ENCODE data around the gene MOBP.
"Not testable (repeated sequence)": the region's sequence is repeated elsewhere in the genome, so short reads cannot be mapped to it uniquely, and the experiment has no call there.

Gene MOBP

DNA sequence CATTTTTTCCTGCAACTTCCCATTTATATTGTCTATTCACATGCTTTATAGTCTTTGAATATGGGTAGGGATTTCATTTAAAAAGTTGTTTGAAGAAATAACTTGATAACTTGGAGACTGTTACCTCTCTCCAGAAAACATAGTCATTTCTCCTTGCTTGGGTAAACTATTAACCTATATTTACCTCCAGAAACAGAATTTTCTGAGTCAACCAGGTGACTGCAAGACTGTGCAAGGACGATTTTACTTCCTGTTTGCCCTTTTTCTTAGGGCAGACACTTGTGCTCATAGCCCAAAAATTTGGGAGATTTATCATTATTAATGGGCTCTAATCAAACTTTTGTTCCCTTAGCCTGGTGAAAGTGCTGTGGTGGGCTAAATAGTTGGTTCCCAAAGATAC lies 14.3 kb upstream of the MOBP start:
- DNase-seq, result no peak

DNA sequence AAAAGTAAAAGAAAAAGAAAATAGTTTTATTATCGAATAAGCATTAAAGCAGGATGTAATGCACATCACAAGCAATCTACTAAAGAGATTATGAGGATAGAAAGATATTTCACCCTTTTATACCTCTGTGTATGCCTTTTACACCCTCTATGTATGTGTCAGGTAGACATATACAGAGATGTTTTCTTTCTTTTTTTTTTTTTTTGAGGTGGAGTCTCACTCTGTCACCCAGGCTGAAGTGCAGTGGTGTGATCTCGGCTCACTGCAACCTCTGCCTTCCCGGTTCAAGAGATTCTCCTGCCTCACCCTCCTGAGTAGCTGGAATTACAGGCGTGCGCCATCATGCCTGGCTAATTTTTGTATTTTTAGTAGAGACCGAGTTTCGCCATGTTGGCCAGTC lies 13.6 kb upstream of the MOBP start:
- DNase-seq, result not testable (repeated sequence)

DNA sequence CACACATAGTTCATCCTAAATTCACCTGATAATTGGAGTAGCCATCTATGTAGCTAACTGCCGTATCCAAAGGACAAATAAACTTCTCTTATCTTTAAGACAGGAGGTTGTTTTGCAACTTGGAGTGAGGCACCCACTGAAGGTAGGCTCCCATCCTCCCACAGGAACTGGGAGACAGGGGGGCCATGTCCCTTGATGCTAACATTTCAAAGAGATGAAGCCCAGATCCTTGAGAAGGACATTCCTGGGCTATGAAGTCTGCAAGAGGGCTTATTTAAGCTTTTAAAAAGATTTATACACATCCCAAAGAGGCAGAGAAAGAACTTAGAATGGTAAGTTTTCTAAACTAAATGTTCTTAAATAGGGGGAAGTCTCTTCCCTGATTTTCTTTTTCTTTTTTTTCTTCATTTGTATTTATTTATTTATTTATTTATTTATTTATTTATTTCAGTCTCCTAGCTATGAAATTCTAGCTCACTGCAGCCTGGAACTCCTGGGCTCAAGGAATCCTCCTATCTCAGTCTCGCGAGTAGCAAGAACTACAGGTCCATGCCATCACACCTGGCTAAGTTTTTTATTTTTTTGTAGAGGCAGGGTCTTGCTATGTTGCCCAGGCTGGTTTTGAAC lies 12.8 kb upstream of the MOBP start:
- DNase-seq, result no peak

DNA sequence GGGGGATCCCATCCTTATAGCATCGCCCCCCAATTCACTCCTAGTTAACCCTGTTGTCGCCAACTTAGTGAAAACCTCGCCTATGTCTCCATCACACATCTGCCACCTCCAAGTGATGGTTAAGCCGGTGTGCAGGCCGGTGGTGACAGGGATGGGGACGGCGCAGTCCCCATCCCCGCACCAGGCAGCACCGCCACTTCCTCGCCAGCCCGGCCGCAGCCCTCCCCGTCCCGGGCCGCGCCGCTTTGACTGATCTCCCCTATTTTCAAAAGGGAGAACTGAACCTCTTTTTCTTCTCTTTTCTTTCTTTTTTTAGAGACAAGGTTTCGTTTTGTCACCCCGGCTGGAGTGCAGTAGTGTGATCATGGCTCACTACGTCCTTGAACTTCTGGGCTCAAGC lies 11.3 kb upstream of the MOBP start:
- DNase-seq, result no peak

DNA sequence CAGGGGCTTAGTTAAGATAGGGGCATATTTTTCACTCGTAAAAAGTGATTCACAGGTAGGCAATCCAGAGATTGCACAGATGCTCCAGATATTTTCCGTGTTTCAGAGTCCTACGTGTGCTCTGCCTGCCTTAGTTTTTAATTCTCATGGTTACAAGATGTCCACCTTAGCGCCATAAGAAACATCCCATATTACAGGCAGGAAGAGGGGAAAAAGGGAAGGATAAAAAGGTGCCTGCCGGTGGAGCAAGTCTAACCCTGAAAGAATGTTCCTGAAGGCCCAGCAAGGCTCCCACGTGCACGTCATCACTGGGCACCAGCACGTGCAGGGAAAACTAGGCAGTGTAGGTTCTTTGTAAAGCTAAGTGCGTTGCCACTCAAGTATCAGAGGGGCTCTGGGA lies 10.1 kb upstream of the MOBP start:
- DNase-seq, result no peak

DNA sequence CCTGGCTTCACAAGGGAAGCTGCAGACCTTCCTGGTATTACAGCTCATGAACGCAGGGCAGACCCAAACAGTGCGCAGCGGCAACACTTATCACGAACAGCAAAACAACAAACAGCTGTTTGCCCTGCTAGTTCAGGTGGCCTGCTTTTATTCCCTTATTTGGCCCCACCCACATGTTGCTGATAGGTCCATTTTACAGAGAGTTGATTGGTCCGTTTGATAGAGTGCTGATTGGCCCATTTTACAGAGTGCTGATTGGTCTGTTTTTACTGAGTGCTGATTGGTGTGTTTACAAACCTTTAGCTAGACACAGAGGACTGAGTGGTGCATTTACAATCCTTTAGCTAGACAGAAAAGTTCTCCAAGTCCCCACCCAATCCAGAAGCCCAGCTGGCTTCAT lies 8.9 kb upstream of the MOBP start:
- DNase-seq, result not testable (repeated sequence)

DNA sequence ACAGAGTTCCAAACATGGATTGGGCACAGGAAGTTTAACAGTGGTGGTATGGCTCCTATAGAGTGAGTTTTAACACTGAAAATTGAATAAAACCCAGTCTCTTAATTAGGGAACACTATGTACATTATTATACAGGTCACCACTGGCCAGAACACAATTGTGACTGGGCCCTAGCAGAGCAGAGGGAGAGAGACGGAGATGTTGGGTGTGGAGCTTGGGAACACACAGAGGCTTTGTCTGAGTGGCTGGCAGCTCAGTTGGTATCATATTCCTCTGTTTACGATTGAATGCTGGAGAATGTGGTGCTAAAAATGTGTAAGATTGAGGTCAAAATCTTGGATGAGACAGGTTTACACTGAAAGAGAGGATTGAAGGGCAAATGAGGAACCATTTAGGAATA lies 6.8 kb upstream of the MOBP start:
- DNase-seq, result no peak

DNA sequence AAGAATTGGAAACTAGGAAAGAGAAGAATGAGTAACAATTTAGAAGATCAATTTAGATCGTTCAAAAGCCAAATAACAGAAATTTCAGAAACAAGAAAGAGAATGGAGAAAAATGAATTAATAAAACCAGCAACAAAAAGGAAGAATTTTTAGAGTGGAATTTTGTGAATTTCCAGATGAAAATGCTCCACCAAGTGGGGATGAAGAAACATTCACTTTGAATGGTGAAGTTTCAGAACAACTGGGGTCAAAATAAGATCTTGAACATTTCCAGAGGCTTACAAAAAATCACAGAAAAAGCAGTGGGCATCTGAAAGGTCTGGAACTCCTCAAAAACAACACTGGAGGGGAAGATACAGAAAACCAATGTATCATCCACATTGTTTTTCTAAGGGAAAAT lies 4.2 kb upstream of the MOBP start:
- DNase-seq, result no peak

DNA sequence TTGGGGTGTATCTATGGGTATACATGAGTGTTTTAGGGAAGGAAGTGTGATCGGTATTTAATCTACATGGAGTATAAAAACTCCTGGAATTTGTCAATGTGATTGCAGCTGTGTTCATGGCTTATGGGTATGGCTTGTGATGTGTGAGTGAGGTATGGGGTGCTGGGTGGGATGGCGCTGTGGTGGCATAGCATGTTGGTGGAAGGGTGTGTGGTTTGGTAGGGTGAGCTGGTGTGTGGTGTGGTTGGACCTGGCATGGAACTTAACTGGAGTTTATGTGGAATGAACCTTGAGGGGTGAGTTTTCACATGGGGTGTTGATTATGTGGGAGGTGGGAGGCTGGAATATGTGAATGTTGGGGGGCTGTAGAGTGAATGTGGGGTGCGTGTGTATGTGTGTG lies 492 bp upstream of the MOBP start:
- DNase-seq, result no peak

DNA sequence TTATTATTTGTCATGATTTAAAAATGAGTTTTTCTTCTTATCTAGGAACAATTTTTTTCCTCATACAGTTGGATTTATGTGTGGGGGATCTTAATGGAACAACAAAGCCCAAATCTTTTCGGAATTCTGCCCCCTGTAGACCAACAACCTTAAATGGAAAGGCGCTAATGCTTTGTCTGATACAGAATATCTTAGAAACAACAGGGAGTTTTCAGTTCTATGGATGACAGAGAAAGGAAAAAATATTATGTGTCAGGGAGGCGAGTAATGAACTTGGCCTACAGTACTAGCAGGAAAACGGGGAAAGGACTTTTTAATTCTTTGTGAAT lies 592 bp downstream of the MOBP start:
- DNase-seq, result no peak

DNA sequence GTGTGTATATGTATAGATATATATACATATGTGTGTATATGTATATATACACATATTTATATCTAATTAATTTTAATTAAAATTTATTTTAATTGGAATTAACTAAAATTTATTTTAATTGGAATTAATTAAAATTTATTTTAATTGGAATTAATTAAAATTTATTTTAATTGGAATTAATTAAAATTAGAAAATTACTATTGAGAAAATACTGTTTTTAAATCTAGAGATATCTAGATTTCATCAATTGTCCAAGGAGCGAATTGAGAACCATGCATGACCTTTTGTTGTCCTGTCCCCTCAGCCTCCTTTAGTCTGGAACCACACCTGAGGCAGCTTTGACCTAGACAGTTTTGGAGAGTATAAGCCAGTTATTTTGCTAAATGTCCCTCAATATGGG lies 1.8 kb downstream of the MOBP start:
- no peak for DNase-seq

DNA sequence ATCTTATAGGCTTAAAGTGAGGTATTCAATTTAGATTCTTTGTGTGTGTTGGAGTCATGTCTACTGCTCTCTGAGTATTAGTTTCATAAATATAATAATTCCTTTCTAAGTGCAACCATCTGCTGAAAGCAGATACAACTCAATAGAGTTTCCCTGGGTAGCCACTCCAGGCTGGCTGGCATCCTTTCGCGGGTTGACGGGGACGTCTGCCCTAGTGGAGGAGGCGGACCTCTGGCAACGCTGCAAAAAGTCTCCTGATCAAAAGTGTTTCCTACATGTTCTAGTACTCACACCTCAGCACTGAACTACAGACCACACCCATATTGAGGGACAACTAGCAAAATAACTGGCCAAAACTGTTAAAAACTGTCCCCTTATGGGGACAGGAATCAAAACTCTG lies 2.5 kb downstream of the MOBP start:
- DNase-seq, result no peak

DNA sequence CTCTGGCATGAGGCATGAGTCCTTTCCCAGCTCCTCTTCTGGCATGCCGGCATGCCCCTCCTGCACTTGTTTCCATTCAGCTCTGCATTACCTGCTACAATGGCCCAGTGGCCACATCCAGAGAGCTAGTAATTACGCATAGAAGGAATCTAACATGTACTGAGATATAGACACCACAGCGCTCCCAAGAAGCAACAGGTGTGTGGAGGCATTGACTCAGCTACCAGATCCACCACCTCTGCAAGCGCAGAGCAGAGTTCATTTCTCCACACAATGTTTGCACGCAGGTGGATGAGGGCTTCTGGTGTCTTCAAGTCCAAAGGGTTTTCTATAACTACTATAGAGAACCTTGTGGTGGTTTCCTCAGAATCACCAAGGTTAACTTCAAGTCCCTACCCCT lies 4.2 kb downstream of the MOBP start:
- DNase-seq, result no peak

DNA sequence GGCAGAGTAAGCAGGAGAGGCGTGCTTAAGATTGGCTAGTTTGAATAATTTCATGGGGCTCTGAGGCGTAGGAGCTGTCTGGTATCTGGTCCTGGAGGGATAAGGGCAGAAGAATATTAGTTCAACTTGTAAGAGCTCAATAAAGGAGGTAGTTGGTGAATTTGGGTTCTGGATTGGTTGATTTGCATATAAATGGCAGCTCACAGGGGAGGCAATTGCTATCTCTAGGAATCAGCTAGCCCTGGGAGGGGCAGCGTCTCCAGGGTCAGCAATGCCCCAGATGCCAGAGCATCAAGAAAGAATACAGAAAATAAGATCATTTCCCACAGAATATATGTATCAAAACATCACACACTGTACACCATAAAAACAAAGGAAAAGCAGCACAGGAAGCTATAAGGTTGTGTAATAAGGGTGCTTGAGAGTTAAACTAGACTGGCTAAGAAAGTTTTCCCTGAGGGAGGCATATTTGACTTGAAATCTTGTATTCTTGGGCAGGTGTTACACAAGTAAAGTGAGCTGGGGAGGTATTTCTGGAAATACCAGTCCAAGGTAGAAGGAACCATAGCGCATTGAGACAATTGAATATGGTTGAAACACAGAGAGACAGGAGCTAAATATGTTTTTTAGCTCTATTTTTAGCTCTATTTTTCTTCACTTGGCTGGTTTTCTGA lies 6.1 kb downstream of the MOBP start:
- no peak for DNase-seq

DNA sequence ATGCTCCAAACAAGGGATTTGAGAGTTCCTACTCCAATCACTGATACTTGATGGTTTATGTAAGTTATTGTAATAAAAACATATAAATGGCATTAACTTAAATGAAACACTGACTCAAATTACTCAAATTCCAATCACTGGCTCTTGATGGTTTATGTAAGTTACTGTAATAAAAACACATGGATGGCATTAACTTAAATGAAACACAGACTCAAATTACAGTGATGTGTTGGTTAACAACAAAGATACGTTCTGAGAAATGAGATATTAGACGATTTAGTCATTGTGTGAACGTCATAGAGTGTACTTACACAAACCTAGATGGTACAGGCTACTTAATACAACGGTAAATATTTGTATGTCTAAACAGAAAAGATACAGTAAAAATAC lies 6.6 kb downstream of the MOBP start:
- no peak for DNase-seq

DNA sequence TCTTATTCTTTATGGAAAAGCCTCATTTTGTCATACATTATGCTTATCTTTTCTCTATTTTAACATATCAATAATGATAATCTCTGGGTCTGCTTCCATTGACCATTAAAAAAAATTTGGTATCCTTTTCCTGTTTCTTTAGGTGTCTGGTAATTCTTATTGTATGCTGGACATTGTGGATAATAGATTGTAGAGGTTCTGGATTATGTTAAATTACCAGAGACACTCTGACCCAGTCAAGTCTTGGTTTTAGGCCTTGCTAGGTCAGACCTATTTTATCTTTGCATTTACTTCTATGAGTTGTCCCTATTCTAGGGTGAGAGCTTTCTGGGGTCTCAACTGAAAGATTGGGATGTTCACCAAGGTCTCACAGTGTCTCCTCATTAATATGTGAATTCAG lies 9.3 kb downstream of the MOBP start:
- no peak for DNase-seq

DNA sequence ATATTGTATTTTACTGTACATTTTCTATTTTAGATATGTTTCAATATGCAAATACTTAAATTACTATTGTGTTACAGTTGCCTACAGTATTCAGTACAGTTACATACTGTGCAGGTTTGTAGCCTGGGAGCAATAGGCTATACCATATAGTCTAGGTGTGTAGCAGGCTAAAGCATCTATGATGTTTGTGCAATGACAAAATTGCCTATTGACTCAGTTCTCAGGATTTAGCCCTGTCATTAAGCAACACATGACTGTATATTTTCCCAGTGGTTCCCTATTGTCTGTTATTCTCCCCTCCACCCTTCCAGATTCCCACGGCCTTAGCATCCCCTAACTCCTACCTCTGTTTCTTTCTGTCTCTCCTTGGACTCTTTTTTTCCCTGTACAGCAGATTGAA lies 10.7 kb downstream of the MOBP start:
- no peak for DNase-seq

DNA sequence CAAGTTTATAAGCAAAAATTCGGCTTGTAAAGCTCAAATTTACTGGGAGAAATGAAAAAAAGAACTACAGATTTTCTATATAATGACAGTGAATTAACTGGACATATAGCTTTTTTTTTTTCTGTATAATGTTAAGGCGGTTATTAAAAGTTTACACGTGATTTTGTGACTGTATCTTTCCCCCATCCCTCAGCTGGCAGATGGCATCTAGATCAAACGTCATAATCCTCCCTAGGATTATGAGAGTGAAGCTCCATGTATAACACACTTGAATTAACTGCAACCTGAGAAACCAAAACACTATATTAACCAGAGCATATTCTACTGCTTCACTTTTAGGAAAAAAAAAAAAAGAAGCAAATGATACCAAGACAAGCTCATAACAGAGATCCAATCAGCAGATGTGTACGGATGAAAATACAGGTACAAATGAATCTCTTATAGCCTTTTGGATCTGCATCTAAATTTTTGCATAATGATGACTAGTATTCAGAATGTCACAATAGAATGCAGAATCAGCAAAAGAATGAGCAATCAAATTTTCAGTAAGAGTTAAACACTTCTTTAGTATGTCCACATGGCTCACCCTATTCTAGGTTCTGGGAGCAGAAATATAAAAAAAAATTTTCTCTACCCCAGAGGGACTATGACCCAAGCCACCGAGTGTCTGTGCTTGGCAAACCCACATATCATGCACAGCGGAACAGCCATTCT lies 12.4 kb downstream of the MOBP start:
- DNase-seq, result no peak

DNA sequence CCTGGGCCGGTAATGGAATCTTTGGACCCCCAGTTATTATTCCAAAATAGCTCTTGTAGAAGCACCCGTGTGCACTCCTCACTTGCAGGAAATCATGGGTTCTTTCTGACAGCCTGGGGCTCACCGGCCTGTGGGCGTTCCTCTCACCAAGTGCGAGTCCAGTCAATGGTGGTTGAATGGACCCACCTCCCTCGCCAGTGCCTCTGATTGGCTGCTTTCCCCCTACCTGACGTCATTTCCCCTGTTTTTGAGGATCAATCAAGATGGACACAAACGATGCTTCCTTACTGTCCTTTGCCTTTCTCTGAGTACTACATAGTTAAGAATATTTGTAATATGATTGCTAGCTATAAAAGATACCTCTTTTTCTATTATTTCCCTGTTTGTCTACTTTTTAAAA lies 18.1 kb downstream of the MOBP start:
- no peak for DNase-seq

DNA sequence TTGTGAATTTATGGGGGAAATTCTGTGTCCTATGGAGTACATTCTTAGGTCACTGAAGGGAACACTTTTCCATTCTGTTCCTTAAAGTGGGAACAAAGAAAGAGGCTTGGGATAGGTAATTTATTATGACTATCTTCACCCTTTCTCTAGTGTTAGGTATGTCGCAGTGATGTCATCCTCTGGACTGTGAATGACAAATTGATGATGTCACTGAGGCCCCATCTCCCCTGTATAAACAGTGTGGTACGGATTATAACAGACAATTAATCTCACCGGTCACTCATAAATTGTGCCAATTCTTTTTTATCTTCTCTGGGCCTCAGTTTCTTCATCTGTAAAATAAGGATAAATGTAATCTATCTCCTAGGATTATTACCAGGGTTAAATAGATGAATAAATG lies 23.5 kb downstream of the MOBP start:
- no peak for DNase-seq

DNA sequence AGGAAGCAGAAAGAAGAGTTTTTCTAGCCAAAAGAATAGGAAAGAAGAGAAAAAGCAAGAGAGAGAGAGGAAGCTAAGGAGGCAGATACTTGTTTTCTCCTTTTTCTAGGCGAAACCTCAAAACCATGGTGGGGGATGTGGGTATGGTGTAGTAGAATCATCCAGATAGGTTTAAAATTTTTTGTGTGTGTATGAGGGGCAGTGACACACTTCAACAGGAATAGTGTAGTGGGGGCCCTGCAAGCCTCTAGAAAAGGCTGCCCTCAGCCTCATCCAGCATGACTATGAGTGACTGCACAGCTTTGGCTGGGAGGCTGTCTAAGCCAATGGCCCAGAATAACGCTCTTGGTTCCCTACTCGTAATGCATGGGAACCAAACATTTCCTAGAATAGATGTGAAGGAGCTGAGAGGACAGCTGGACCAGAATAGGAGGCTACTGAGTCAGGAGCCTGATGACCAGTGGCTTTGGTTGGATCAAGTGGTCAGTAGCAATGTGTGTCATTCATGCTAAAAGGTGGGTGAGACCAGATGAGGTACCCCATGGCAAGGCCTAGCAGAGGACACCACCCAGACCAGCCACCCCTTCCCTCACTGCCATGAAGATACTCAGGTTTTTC lies 24.4 kb downstream of the MOBP start:
- no peak for DNase-seq

DNA sequence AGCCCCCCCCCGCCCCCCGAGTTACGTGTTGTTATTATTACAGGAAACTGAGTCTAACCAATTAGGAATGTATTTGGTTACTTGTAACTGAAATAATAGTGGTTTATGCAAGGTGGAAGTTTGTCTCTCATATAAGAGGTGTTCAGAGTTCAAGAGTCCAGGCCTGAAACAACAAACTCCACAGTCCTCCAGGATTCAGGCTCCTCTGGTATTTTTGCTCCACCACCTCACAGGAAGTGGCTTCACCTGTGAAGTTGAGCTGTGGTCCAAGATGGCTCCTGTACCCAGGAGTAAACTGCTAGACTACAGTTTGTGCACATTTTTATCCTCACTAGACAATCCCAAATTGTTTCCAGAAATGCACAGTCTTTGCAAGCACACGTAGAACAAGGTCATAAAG lies 27.3 kb downstream of the MOBP start:
- no peak for DNase-seq

DNA sequence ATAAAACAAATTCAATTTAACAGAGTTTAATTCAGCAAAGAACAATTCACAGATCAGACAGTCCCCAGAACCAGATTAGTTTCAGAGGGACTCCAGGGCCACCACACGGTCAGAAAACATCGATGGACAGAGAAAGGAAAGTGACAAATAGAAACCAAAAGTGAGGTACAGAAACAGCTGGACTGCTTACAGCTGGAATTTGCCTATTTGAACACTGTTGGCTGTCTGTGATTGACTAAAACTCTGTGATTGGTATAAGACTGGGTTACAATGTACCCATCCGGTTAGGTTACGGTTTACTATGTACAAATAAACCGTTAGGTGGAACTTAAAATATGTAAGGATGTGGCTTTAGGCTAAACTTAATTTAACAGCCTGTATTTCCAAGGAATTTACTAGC lies 30.3 kb downstream of the MOBP start:
- no peak for DNase-seq

DNA sequence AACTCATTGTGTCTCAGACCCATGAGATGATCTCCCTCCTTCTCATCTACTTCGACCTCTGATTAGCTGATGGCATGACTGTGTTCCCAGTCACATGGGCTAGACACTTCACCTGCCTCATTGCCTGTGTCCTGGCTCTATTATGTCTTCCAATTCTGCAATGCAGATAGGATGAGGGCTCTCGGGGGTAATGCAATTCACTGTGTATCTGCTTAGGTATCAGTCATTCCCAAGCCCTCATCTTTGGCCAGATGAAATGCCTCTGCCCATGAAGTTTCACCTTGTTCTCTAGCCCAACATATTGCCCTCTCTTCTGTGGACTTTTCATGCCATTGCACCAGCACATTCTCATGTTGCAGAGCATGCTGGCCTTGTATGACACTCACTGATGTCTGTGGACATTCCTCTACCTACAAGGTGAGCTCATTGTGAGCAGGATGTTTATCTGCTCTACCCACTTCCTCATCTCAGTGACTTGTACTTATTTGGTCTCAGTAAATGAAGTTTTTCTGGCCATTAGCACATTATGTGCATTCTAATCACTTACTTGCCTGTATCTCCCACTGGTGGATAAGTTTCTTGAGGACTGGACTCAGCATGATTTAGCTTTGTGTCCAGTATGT lies 32.3 kb downstream of the MOBP start:
- no peak for DNase-seq

Data from central memory CD4-positive, alpha-beta T cell (primary cell).